HEK293T (cell line): ENCODE measurements around the gene JCHAIN.
"Not testable (repeated sequence)": the region's sequence is repeated elsewhere in the genome, so short reads cannot be mapped to it uniquely, and the experiment has no call there.

Experiments
- ARNT ChIP-seq: fragments of 450-650 bp; IDR thresholded peaks from 2 replicates; pipeline ENCODE4 v1.6.1; 2017; ENCODE audit warnings: mild to moderate bottlenecking
- BHLHE40 ChIP-seq: fragments of 450-650 bp; IDR thresholded peaks from 2 replicates; pipeline ENCODE4 v1.6.1; 2016; ENCODE audit warnings: mild to moderate bottlenecking, moderate library complexity, borderline replicate concordance
- CTBP1 ChIP-seq: fragments of 450-650 bp; IDR thresholded peaks from 2 replicates; pipeline ENCODE4 v1.6.1; 2016; ENCODE audit warnings: borderline replicate concordance
- ELF4 ChIP-seq: fragments of 450-650 bp; IDR thresholded peaks from 2 replicates; pipeline ENCODE4 v1.6.1; 2017; ENCODE audit warnings: antibody characterized with exemption
- FOXA1 ChIP-seq: fragments of 450-650 bp; IDR thresholded peaks from 2 replicates; pipeline ENCODE4 v1.6.1; 2016; ENCODE audit warnings: mild to moderate bottlenecking
- FOXK2 ChIP-seq: fragments of 450-650 bp; IDR thresholded peaks from 2 replicates; pipeline ENCODE4 v1.6.1; 2016; ENCODE audit warnings: mild to moderate bottlenecking
- FOXM1 ChIP-seq: fragments of 450-650 bp; IDR thresholded peaks from 2 replicates; pipeline ENCODE4 v1.6.1; 2017; ENCODE audit warnings: mild to moderate bottlenecking, borderline replicate concordance
- L3MBTL2 ChIP-seq: fragments of 450-650 bp; conservative IDR thresholded peaks from 2 replicates; pipeline ENCODE4 v1.6.1; 2016; ENCODE audit warnings: mild to moderate bottlenecking
- SP1 ChIP-seq: fragments of 450-650 bp; IDR thresholded peaks from 2 replicates; pipeline ENCODE4 v1.6.1; 2017
- SUZ12 ChIP-seq: fragments of 450-650 bp; IDR thresholded peaks from 2 replicates; pipeline ENCODE4 v1.6.1; 2016; ENCODE audit warnings: mild to moderate bottlenecking
- TARDBP ChIP-seq: fragments of 450-650 bp; IDR thresholded peaks from 2 replicates; pipeline ENCODE4 v1.6.1; 2016
- TF ChIP-seq, protein P1 (sequence below): fragments of 450-650 bp; IDR thresholded peaks from 2 replicates; pipeline ENCODE4 v1.6.1; 2016

DNA sequence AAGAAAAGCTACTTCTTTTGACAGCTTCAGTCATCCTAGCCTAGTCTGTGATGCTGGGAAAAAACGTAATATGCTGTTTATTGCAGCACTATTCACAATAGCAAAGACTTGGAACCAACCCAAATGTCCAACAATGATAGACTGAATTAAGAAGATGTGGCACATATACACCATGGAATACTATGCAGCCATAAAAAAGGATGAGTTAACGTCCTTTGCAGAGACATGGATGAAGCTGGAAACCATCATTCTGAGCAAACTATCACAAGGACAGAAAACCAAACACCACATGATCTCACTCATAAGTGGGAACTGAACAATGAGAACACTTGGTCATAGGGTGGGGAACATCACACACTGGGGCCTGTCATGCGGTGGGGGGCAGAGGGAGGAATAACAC lies 15.8 kb upstream of the JCHAIN start:
- TF ChIP-seq L3MBTL2, BHLHE40, FOXK2, SP1, FOXA1, ARNT, FOXM1, ELF4, SUZ12, TARDBP, CTBP1: not testable (repeated sequence)
- TF ChIP-seq, protein P1, sequence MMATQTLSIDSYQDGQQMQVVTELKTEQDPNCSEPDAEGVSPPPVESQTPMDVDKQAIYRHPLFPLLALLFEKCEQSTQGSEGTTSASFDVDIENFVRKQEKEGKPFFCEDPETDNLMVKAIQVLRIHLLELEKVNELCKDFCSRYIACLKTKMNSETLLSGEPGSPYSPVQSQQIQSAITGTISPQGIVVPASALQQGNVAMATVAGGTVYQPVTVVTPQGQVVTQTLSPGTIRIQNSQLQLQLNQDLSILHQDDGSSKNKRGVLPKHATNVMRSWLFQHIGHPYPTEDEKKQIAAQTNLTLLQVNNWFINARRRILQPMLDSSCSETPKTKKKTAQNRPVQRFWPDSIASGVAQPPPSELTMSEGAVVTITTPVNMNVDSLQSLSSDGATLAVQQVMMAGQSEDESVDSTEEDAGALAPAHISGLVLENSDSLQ: not testable (repeated sequence)
